Measurements from ENCODE around the gene SLC4A1. TPM values are rescaled to one million over a fixed set of nuclear protein-coding genes. Genes with fewer than 3 reads are reported as not detected.

Gene SLC4A1
- total and polyA plus RNA-seq, 12 donors, result 0.06 to 2.4 (median 0.52) TPM; not detected in 1

- 30 to 37% methylated on average over 20 of the region's 20 CpGs for WGBS, 2 donors
- intact Hi-C loops (cut with DNase I), result loop anchor here in 5 of 10 donors (2.0 to 10.0 kb wide), 5 partner anchors 33 to 58 kb away; partner anchors contain the start of gene SLC25A39 (in 2 of the 5)
- H3K4me3 ChIP-seq, result peak overlapping the region in 2 of 10 donors; percentile 9 to 24
Measured at GRCh38 chr17:44279666-44280391, 11.9 kb upstream of the SLC4A1 start.

GRCh38 chr17:44279346-44279665 is 11.4 kb upstream of the SLC4A1 start:
- Histone ChIP-seq H3K4me3 (no peak overlapping the region), H3K36me3 (no peaks in the 10 kb centered on the region), H3K27ac (peak overlapping the region in 8 of 10 donors; percentile 58 to 91 (median 83)), H3K9me3 (no peaks in the 10 kb centered on the region), H3K27me3 (no peaks in the 10 kb centered on the region), H3K4me1 (peaks cover 5 to 23% (median 19%) of the 10 kb centered on the region in 9 donors)
- 88 to 91% methylated on average over 2 of the region's 2 CpGs for WGBS, 2 donors
- ATAC-seq, result no peak
- intact Hi-C loops (cut with DNase I), result loop anchor here in 5 of 10 donors (2.0 to 10.0 kb wide), 4 partner anchors 33 to 57 kb away; no protein-coding TSS in a partner anchor
- DNase-seq, result no peak
- TF ChIP-seq CTCF (IDR thresholded peaks at IDR 0.05), result no peak

More at GRCh38 chr17:44279666-44280391, 11.9 kb upstream of the SLC4A1 start:
- H3K36me3 ChIP-seq, result no peaks in the 10 kb centered on the region
- peak; percentile 76 to 87 for DNase-seq
- peaks cover 5 to 23% (median 19%) of the 10 kb centered on the region in 9 donors for H3K4me1 ChIP-seq
- H3K27ac ChIP-seq, result peak overlapping the region; percentile 39 to 91 (median 81)
- H3K27me3 ChIP-seq, result no peaks in the 10 kb centered on the region
- peak; percentile 95 to 99 (median 97) for ATAC-seq
- TF ChIP-seq CTCF (IDR thresholded peaks at IDR 0.05), result no peak
- no peaks in the 10 kb centered on the region for H3K9me3 ChIP-seq

- Histone ChIP-seq H3K27me3 (no peaks in the 10 kb centered on the region), H3K27ac (no peak overlapping the region), H3K4me1 (peaks cover 5 to 25% (median 23%) of the 10 kb centered on the region in 9 donors), H3K9me3 (no peaks in the 10 kb centered on the region), H3K36me3 (no peaks in the 10 kb centered on the region), H3K4me3 (no peak overlapping the region)
- DNase-seq (no peak), ATAC-seq (no peak)
- no peak for TF ChIP-seq CTCF (IDR thresholded peaks at IDR 0.05)
- intact Hi-C loops (cut with DNase I), result loop anchor here in 5 of 10 donors (2.0 to 10.0 kb wide), 4 partner anchors 31 to 56 kb away; no protein-coding TSS in a partner anchor
- 71 to 89% methylated on average over 4 of the region's 4 CpGs for WGBS, 2 donors
Measured at GRCh38 chr17:44277976-44278375, 10.0 kb upstream of the SLC4A1 start.

GRCh38 chr17:44273607-44274006 is 5.7 kb upstream of the SLC4A1 start:
- TF ChIP-seq CTCF (IDR thresholded peaks at IDR 0.05), result no peak
- Histone ChIP-seq H3K36me3 (no peaks in the 10 kb centered on the region), H3K9me3 (no peaks in the 10 kb centered on the region), H3K4me3 (no peak overlapping the region), H3K27me3 (no peaks in the 10 kb centered on the region), H3K27ac (peak overlapping the region in 2 of 10 donors; percentile 36 to 42), H3K4me1 (peaks cover 0 to 23% (median 11%) of the 10 kb centered on the region in 9 donors)
- intact Hi-C loops (cut with DNase I), result loop anchor here in 1 of 10 donors (10.0 kb wide), 1 partner anchor 49 kb away; no protein-coding TSS in a partner anchor
- DNase-seq (no peak), ATAC-seq (no peak)
- 89 to 93% methylated on average over 5 of the region's 5 CpGs for WGBS, 2 donors

All from heart right ventricle (tissue), 16 donors.